GM18499 (cell line): Measurements from ENCODE around the gene DAB1.

ENCODE experiments used
- ATAC-seq: cut with Tn5 transposase; IDR thresholded peaks from one replicate; pipeline ENCODE4 v1.9.1; 2021; ENCODE audit warnings: moderate number of reproducible peaks; ENCODE audit not compliant: insufficient read depth, unreplicated experiment

DAB1 gene

GRCh38 chr1:57061369-57061768 is 362.5 kb downstream of the DAB1 start:
- no peak for ATAC-seq

- ATAC-seq: no peak
These were observed 363.4 kb downstream of the DAB1 start for GRCh38 chr1:57060451-57060850.

- no peak for ATAC-seq
These were observed 365.0 kb downstream of the DAB1 start for GRCh38 chr1:57058652-57059501.

- ATAC-seq: no peak
These were observed 375.0 kb downstream of the DAB1 start for GRCh38 chr1:57048856-57049255.

- ATAC-seq: no peak
These were observed 377.4 kb downstream of the DAB1 start for GRCh38 chr1:57046462-57046861.

- no peak for ATAC-seq
These were observed 382.0 kb downstream of the DAB1 start for GRCh38 chr1:57041901-57042300.

- ATAC-seq: no peak
These were observed 383.0 kb downstream of the DAB1 start for GRCh38 chr1:57040811-57041210.

- no peak for ATAC-seq
These were observed 386.9 kb downstream of the DAB1 start for GRCh38 chr1:57036641-57037579.

GRCh38 chr1:57034713-57035112 is 389.1 kb downstream of the DAB1 start:
- no peak for ATAC-seq

- no peak for ATAC-seq
These were observed 390.4 kb downstream of the DAB1 start for GRCh38 chr1:57033222-57034001.

- ATAC-seq: no peak
These were observed 397.1 kb downstream of the DAB1 start for GRCh38 chr1:57026624-57027354.

GRCh38 chr1:57024855-57025254 is 399.0 kb downstream of the DAB1 start:
- ATAC-seq: no peak

GRCh38 chr1:57024428-57024827 is 399.4 kb downstream of the DAB1 start:
- no peak for ATAC-seq

- ATAC-seq: no peak
These were observed 403.6 kb downstream of the DAB1 start for GRCh38 chr1:57020216-57020615.

GRCh38 chr1:57019236-57019839 is 404.5 kb downstream of the DAB1 start:
- ATAC-seq: no peak

GRCh38 chr1:57018119-57018518 is 405.7 kb downstream of the DAB1 start:
- ATAC-seq: no peak

GRCh38 chr1:57017717-57018116 is 406.1 kb downstream of the DAB1 start:
- no peak for ATAC-seq

GRCh38 chr1:57017200-57017599 is 406.7 kb downstream of the DAB1 start:
- ATAC-seq: no peak

GRCh38 chr1:57015071-57015470 is 408.8 kb downstream of the DAB1 start:
- no peak for ATAC-seq
